GM21576 (cell line): ENCODE results near the gene CNRIP1.

Experiments used
- ATAC-seq: cut with Tn5 transposase; IDR thresholded peaks from one replicate; pipeline ENCODE4 v1.9.1; 2021; ENCODE audit warnings: mild to moderate bottlenecking, moderate library complexity; ENCODE audit not compliant: unreplicated experiment

Gene CNRIP1

DNA sequence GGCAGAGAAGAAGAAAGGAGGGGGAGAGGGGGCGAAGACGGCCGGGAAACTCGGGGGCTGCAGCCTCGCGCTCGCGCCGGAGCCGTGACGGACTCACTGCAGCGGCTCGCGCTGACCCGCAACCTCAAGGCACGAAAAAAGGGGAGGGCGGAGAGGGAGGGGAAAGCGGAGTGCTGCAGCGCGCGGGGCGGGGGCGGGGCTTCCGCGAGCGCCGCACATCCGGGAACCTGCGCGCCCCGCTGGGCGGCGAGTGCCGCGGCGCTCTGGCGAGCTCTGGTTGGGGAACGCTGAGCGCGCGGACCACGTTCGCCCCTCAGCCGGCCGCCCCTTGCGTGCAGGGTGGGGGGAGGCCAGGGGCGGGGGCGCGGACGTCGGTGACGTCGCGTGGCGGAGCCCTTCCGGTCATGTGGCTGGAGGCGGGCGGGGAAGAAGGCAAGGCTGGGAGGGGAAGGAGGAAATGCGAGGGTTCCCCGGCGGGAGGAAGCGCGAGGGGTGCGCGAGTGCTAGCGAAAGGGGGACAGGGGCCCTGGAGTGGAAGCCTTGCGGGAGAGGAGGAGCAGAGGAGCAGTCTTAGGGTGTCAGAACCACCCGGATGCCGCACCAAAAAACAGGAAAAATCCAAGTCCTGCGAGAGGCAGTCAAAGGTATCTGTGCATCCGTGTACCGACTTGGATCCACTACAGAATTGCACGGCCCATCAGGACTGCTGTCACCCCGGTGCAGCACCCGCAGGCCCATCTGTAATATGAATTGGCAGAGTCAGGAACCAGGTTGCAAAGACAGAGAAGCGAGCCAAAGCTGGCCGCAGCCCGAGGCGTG is 67.1 kb downstream of the CNRIP1 start, which contains the start of gene PPP3R1:
Gene PPP3R1 (minus strand): TSS at position 133 of the 819 bp plus-strand sequence. CDS start 405 bp downstream, outside the sequence.
- ATAC-seq: peak; percentile 76

DNA sequence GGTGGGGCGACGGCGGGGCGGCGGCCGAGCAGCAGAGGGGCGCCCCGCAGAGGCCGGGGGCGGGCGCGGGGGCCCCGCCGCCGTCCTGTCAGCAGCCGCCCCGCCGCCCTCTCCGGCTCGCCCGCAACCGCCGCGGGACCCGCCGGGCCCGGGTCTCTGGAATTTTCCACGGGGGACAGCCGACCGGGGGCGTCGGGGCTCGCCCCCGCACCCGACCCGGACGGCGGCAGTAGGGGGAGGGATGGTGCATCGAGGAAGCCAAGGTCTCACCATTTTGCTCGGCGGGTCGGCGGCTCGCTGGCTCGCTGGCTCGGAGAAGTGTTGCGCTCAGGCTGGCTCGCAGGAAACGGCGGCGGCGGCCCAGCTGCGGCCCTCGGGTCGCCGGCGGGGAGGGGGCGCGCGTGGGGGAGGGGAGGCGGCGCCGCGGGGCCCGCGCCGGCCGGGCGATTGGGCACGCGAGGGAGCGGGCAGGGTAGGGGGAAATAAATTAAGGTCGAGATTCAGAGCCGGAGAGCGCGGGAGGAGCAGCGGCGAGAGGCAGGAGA is 67.8 kb downstream of the CNRIP1 start:
- ATAC-seq: peak; percentile 6

DNA sequence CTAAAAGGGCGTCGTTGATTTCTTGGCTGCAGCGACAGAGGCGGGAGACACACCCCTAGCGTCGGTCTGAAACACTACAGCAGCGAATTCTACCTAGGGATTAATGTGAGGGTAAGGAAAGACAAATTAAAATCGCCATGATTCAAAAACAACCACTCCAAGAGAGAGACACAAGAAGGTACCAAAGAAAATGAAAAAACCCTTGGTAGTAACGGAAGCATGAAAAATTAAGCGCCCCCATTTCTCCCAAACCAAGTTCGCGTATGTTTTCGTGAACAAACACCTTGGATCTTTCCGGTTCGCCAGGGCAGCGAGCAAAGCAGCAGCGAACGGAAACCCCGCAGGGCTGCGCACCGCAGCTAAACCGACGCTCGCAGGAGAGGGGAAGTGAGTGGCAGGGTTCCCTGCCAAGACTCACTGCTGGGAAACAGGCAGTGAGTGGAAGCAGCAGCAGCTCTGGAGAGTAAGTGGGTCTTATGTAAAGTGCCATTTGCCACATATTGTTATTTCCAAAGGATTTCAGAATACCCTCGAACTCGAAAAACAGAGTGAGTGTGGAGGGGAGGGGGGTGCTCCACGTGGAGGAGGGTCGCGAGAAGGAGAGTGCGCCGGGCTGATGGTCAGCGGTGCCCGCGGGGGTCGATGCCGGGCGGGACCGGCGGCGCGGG is 68.4 kb downstream of the CNRIP1 start:
- peak; percentile 51 for ATAC-seq

DNA sequence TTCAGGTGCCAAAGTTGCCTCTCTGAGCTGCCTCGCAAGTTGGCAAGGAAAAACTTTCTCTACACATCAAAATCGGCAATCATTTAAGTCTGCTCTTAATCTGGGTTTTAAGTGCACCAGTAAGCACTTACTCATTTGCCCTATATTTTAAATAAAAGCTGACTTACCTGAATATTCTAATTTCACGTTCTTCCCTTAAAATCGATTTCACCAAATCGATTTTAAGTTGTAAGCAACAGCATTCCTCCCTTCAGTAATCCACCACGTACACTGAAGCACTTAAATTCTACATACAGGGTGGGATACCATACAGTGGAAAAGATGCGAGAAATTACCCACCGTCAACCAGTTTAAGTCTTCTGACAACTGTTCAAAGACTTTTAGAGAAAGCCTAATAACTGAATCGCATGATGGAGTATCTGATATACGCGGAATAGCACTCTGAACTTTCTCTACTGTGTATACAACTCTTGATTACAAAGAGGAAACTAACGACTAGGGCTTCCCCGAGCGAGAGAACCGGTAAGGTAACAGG is 69.0 kb downstream of the CNRIP1 start:
- ATAC-seq: no peak

DNA sequence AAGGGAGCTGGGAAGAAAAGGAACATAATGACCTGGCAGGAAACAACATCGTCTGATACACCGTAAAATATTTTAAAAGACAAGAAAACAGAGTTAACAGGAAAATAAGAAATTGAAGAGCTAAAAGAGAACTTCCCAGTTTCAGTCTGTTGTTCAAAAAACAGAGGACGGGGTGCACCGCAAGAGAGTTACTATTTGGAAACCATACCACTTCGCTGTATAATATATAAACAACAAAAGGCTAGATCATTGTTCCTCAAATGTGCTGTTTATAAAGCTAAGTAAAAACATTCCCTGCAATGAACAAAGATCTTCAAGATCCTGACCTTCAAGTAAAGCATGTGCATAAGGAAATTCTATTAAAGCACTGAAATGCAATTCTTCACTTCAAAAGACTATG is 69.6 kb downstream of the CNRIP1 start:
- no peak for ATAC-seq

DNA sequence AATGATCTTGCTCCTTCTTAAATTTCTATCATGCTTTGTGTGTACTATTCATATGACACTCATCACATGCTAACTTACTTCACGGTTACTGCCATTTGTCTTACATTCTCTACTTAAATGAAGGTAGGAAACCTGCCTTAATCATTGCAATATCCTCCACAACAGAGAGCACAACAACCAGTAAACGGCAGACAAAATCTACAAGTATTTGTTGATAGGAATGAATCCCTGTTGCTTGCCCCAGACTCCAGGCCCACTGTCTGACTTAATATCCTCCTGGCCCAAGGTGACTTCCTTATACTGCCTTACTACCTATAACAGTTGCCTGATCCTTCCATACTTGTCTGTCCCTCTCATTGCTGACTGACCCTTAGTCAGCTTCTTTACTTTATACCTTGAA is 70.9 kb downstream of the CNRIP1 start:
- no peak for ATAC-seq

DNA sequence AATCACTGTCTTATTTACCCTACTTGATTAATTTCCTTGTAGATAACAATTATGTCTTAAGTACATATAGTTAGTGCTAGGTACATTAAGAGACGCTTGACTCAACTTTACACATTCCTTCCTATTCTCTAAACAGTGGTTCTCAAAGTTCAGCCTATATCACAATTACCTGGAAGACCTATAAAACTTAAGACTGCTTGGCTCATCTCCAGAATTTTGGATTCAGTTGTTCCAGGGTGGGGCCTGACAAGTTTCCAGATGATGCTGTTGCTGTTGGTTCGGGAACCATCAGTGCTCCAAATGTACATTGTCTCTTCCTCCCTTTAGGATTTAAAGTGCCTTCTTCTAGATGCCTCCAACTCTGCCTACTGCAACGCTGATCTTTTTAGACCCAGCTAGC is 71.4 kb downstream of the CNRIP1 start:
- no peak for ATAC-seq

DNA sequence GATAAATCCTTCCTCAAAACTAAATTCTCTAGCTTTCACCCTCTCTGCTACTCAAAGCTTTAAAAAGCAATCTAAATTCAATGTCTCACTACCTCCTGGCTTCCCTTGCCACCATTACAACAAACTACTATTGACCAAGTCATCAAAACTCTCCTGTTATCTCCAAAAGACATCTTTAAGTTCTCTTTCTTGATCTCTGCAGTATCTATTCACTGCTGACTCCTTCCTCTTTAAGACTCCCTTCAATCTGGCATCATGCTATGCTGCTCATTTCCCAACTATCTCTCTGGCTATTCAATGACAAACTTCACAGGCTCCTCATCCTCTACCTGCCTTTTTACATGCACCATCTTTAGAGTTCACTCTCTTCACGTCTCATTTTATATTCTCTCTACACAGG is 73.4 kb downstream of the CNRIP1 start:
- no peak for ATAC-seq

DNA sequence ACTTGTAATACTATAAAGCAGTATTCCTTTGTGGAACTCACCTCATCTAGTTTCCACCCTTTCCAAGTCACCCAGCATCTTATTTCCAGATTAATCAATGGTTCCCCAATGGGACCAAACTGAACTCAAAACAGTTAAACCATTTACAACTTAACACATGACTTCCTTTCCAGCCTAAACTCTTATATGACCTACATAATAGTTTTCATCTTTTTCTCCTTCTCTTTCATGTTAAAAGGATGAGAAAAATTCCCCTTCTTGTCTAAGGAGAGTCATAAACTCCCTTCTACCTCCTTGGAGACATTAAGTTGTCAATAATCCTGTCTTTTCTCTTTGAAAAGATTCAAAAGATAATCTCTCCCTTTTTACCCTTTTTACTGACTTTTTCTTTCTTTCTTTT is 74.1 kb downstream of the CNRIP1 start:
- no peak for ATAC-seq

DNA sequence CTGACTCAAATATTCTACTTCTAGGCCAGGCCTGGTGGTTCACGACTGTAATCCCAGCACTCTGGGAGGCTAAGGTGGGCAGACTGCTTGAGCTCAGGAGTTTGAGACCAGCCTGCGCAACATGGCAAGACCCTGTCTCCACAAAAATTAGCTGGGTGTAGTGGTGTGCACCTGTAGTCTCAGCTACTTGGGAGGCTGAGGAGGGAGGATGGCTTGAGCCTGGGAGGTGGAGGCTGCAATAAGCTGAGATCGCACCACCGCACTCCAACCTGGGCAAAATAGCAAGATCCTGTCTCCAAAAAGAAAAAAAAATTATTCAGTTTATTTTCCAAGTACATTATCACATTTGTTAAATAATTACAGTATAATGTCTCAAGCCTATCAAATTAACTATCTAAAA is 74.7 kb downstream of the CNRIP1 start:
- no peak for ATAC-seq

DNA sequence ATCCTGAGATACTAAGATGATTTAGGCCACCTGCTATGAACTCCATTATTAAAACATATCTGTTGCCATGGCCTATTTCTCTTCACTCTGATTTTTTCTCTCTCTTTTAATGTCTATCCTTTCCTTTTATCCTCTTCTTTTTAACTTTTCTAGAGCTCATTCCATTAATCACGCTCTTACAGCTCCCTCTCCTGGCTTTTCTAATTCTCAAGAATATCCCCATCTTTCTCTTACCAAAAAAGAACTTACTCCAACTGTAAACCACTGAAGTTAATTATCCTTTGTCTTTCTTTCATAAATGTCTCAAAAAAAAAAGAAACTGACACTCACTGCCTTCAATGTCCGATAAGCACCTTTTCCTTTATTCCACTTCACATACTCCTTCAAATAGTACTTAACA is 75.3 kb downstream of the CNRIP1 start:
- ATAC-seq: no peak
